Endothelial cell (in vitro differentiated cells): ENCODE results near the gene FOXC1. TPM values are rescaled to one million over a fixed set of nuclear protein-coding genes. Genes with fewer than 3 reads are reported as not detected.

Experiments
- DNase-seq: peaks from one replicate; pipeline ENCODE4 v3.0.0; 2021; ENCODE audit warnings: low spot score
- H3K27ac Mint-ChIP-seq: one replicate; pipeline ENCODE4 v1.8.0; 2021; ENCODE audit warnings: mixed read lengths, inconsistent platforms; ENCODE audit not compliant: unreplicated experiment
- H3K27me3 Mint-ChIP-seq: one replicate; pipeline ENCODE4 v1.8.0; 2021; ENCODE audit warnings: mild to moderate bottlenecking, moderate library complexity, mixed read lengths, inconsistent platforms; ENCODE audit not compliant: unreplicated experiment
- H3K36me3 Mint-ChIP-seq: one replicate; pipeline ENCODE4 v1.8.0; 2021; ENCODE audit warnings: mild to moderate bottlenecking, low read depth, mixed read lengths, inconsistent platforms; ENCODE audit not compliant: unreplicated experiment
- H3K4me1 Mint-ChIP-seq: one replicate; pipeline ENCODE4 v1.8.0; 2021; ENCODE audit warnings: mild to moderate bottlenecking, mixed read lengths, inconsistent platforms; ENCODE audit not compliant: unreplicated experiment
- H3K4me3 Mint-ChIP-seq: one replicate; pipeline ENCODE4 v1.8.0; 2021; ENCODE audit warnings: mild to moderate bottlenecking, mixed read lengths, inconsistent platforms; ENCODE audit not compliant: unreplicated experiment
- H3K9me3 Mint-ChIP-seq: one replicate; pipeline ENCODE4 v1.8.0; 2021; ENCODE audit warnings: mixed read lengths, inconsistent platforms; ENCODE audit not compliant: unreplicated experiment
- total RNA-seq: library from RNA; stranded (reverse); fragmentation: NEBNext Ultra II Directional; extraction: Animal tissue kit (Norgen Biotek cat#: 25700); gene quantifications from one replicate; pipeline ENCODE4 v1.2.1, GENCODE V29; 2021; ENCODE audit not compliant: unreplicated experiment
- TF ChIP-seq, protein P1 (sequence below): fragments of 200-600 bp; sonication (generic); IDR thresholded peaks from one replicate; pipeline ENCODE4 v1.5.0; 2021; ENCODE audit warnings: antibody characterized with exemption; ENCODE audit not compliant: unreplicated experiment

Gene FOXC1
- total RNA-seq, 1 donor from 2014 or later, result 112 TPM

DNA sequence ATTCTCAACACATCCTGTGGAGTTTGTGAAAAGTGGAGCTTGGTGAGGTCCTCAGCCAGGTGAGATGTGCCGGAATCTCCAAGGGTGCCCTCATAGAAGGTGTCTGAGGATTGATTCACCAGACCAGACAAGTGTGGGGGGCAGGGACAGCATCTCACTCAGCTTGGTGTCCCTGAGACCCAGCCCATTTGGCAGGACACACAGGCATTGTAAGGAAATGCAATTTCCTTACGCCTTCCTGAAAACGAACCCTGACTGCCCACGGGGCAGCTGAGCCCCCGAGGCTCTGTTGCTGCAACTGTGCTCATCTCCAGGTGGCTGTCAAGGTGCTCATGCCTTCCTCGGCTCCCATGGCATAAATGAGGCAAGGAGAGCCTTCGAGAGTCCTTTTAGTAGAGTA, 33.4 kb downstream of the FOXC1 start:
- no peak overlapping the region for H3K4me3 Mint-ChIP-seq
- peaks cover 4% of the 10 kb centered on the region for H3K36me3 Mint-ChIP-seq
- H3K4me1 Mint-ChIP-seq, result peaks cover 50% of the 10 kb centered on the region
- TF ChIP-seq, protein P1, sequence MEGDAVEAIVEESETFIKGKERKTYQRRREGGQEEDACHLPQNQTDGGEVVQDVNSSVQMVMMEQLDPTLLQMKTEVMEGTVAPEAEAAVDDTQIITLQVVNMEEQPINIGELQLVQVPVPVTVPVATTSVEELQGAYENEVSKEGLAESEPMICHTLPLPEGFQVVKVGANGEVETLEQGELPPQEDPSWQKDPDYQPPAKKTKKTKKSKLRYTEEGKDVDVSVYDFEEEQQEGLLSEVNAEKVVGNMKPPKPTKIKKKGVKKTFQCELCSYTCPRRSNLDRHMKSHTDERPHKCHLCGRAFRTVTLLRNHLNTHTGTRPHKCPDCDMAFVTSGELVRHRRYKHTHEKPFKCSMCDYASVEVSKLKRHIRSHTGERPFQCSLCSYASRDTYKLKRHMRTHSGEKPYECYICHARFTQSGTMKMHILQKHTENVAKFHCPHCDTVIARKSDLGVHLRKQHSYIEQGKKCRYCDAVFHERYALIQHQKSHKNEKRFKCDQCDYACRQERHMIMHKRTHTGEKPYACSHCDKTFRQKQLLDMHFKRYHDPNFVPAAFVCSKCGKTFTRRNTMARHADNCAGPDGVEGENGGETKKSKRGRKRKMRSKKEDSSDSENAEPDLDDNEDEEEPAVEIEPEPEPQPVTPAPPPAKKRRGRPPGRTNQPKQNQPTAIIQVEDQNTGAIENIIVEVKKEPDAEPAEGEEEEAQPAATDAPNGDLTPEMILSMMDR, result no peak
- DNase-seq, result no peak
- peaks cover 8% of the 10 kb centered on the region for H3K27me3 Mint-ChIP-seq
- H3K9me3 Mint-ChIP-seq, result no peaks in the 10 kb centered on the region
- peak overlapping the region; percentile 97 for H3K27ac Mint-ChIP-seq

- H3K27ac Mint-ChIP-seq, result peak overlapping the region; percentile 43
- H3K9me3 Mint-ChIP-seq, result no peaks in the 10 kb centered on the region
- peaks cover 4% of the 10 kb centered on the region for H3K36me3 Mint-ChIP-seq
- H3K4me1 Mint-ChIP-seq, result peaks cover 50% of the 10 kb centered on the region
- TF ChIP-seq, protein P1, result no peak
- no peak for DNase-seq
- no peak overlapping the region for H3K4me3 Mint-ChIP-seq
- peaks cover 8% of the 10 kb centered on the region for H3K27me3 Mint-ChIP-seq
Measured at GRCh38 chr6:1643830-1644445, 34.2 kb downstream of the FOXC1 start.

GRCh38 chr6:1644516-1645060, 34.9 kb downstream of the FOXC1 start:
- Mint-ChIP-seq H3K36me3 (peaks cover 4% of the 10 kb centered on the region), H3K27me3 (peaks cover 8% of the 10 kb centered on the region), H3K9me3 (no peaks in the 10 kb centered on the region), H3K27ac (peak overlapping the region; percentile 43), H3K4me3 (no peak overlapping the region), H3K4me1 (peaks cover 50% of the 10 kb centered on the region)
- TF ChIP-seq, protein P1, result no peak
- DNase-seq, result no peak

GRCh38 chr6:1645466-1646185, 35.9 kb downstream of the FOXC1 start:
- peaks cover 43% of the 10 kb centered on the region for H3K4me1 Mint-ChIP-seq
- no peak for DNase-seq
- no peak overlapping the region for H3K4me3 Mint-ChIP-seq
- H3K36me3 Mint-ChIP-seq, result peaks cover 4% of the 10 kb centered on the region
- H3K27me3 Mint-ChIP-seq, result peaks cover 4% of the 10 kb centered on the region
- H3K9me3 Mint-ChIP-seq, result no peaks in the 10 kb centered on the region
- TF ChIP-seq, protein P1, result no peak
- H3K27ac Mint-ChIP-seq, result no peak overlapping the region

DNA sequence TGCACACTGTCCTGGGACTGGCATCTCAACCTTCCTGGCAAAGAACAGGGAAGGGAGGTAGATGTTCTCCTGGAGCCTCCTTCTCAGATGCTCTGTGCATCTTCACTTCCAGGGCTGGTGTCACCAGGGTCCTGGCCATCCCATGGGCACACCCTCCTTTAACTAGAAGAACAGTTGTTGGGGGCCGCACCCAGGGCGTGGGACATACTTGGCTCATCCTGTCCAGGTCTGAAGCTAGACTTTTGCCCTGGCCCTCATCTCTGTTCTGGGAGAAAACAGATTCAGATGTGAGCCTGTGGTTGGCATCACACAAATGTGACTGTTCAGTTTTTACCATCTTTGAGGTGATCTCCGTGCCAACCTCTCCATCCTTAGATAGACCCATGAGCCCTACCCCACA, 41.6 kb downstream of the FOXC1 start:
- no peak for DNase-seq
- Mint-ChIP-seq H3K4me1 (no peaks in the 10 kb centered on the region), H3K4me3 (no peak overlapping the region), H3K27me3 (no peaks in the 10 kb centered on the region), H3K36me3 (no peaks in the 10 kb centered on the region), H3K9me3 (no peaks in the 10 kb centered on the region), H3K27ac (no peak overlapping the region)
- TF ChIP-seq, protein P1, result no peak
